ENCODE data around the gene INO80.

The INO80 gene

DNA sequence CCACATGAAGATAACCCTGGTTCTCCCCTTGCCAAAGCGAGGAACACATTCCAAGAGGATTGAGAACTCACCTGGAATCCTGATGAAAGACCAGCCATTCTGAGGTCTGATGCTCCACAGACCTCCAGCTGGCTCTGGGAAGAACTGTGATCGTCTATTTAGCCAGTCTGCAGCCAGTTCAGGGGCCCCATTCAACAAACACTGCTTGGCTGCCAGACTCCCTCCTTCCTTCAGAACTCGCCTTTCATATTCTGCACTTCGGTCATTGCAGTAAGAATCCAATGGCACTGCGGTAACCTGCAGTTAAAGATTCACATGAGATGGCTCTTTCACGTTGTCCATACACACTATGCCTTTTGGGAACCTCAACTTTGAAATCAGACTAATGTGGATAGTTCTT lies 95.3 kb downstream of the INO80 start:
- no peak overlapping the region for H3K4me3 ChIP-seq (ENCODE audit: low read depth, low read length)
- DNase-seq (ENCODE audit: low read depth): no peak
- TF ChIP-seq, protein P1, sequence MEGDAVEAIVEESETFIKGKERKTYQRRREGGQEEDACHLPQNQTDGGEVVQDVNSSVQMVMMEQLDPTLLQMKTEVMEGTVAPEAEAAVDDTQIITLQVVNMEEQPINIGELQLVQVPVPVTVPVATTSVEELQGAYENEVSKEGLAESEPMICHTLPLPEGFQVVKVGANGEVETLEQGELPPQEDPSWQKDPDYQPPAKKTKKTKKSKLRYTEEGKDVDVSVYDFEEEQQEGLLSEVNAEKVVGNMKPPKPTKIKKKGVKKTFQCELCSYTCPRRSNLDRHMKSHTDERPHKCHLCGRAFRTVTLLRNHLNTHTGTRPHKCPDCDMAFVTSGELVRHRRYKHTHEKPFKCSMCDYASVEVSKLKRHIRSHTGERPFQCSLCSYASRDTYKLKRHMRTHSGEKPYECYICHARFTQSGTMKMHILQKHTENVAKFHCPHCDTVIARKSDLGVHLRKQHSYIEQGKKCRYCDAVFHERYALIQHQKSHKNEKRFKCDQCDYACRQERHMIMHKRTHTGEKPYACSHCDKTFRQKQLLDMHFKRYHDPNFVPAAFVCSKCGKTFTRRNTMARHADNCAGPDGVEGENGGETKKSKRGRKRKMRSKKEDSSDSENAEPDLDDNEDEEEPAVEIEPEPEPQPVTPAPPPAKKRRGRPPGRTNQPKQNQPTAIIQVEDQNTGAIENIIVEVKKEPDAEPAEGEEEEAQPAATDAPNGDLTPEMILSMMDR (conservative IDR thresholded peaks at IDR 0.05; ENCODE audit: low read depth, low read length): no peak

DNA sequence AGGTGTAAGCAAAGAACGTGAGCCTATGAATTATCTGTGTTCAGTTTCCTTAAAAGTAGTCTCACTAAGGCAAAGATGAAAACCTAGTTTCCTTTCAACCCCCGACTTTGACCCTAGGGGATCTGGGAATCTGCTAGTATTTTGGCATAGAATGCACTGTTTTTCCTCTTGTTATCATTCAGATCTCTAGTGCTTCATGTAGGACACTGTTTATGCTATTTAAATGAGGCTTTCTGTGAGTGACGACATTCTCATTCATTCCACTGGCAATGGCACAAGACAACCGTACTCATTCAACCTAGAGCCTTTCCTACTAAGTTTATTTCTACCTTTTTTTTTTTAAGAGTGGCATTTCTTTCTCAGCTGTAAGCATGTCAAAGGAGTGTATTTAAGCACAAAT lies 95.8 kb downstream of the INO80 start:
- no peak overlapping the region for H3K4me3 ChIP-seq (ENCODE audit: low read depth, low read length)
- no peak for DNase-seq (ENCODE audit: low read depth)
- TF ChIP-seq, protein P1 (conservative IDR thresholded peaks at IDR 0.05; ENCODE audit: low read depth, low read length): no peak

DNA sequence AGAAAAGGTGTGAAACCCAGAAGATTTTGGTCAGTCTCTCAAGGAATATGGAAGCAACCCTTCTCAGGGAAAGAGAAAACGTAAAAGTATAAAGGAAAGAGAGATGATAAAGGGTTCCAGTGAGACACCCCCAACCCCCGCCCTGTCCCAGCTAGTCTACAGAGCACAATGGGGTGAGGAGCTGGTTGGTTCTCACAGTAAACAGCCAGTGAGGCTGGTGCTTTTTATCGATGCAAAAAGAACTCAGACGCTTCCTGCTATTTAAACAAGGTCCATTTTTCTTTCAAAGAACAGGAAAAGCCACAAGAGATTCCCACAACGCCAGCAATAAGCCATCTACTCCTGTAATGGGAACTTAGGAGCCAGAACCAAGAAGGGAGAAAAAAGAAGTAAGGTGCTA lies 96.9 kb downstream of the INO80 start:
- DNase-seq (ENCODE audit: low read depth): no peak
- TF ChIP-seq, protein P1 (conservative IDR thresholded peaks at IDR 0.05; ENCODE audit: low read depth, low read length): no peak

DNA sequence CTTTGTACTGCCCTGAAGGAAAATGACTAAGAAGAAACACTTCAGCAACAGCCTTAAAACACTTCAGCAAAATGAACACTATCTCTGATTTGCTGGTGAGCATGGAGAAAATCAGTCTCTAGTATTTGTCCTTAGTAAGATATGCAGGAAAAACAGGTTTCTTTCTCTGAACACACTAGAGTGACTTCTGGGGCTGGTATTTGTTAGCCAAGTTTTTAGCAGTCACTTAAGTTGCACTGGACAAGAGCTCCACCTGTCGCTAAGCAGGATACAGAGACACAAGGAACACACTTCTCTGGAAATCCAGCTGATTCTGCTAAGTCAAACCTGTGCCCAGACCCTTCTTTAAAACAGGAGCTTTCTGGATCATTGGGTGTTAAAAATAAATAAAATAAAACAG lies 97.5 kb downstream of the INO80 start:
- DNase-seq (ENCODE audit: low read depth): peak; percentile 44
- TF ChIP-seq, protein P1 (conservative IDR thresholded peaks at IDR 0.05; ENCODE audit: low read depth, low read length): peak; percentile 26
- H3K4me3 ChIP-seq (ENCODE audit: low read depth, low read length): no peak overlapping the region

More for the DNA sequence above, 96.9 kb downstream of the INO80 start:
- no peak overlapping the region for H3K4me3 ChIP-seq (ENCODE audit: low read depth, low read length)

DNA sequence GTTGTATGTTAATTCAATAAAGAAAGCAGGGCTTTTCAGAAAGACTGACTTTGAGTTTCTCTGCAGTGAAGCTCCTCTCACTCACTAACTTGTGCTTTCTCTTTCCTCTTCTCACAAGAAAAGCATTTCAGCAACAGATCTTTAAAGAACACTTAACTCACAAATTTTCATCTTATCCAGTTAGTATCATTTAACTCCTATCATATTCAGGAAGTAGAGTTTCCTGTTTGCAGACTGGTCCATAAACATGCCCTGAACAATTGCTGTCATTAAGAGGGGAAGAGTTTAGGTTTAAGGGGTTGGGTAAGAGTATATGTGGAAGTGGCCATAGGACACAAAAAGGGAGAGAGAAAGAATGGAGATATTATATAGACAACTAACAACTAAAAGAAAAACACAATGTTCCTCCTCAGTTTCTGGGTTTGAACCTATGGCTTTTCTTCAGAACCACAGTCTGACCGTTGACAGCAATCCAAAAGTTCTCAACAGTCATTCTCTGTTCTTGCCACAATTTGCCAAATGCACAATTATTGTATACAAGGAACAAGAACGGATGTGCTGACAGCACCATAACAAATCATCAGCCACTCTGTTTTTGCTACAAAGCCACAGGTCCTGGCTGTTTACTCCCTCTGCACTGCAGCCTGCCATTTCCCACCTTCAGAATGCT lies 98.9 kb downstream of the INO80 start:
- DNase-seq (ENCODE audit: low read depth): peak; percentile 61
- no peak overlapping the region for H3K4me3 ChIP-seq (ENCODE audit: low read depth, low read length)
- TF ChIP-seq, protein P1 (conservative IDR thresholded peaks at IDR 0.05; ENCODE audit: low read depth, low read length): no peak

DNA sequence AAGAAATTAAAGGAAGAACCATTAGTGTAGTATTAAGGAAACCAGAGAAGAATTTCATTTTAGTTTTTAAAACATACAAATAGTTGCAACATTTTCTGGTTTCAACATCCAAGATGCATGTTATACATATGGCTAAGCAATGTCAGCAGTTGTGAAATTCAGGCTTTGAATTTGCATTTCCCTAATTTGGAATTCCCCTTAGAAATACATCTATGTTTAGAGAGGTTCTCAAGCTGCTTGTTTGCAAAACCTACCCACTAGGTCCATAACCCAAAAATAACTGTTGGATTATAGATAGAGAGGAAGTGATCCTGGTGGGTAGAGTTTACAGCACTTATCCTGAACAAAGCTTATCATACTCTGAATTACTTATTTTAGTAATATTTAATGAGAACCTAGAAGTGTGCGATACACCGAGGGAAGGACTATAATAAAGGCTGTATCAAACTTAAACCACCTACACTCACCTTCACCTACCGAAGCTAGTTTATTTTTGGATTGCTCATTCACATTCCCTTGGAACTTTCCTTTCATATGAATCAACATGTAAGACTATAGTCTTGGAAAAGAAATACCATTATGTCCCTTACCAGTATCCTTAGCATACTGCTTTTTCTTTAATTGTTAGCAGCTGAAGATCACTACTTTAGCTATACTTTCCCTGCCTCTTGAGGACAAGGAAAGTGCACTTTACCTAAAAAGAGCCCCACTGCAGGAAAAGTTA lies 102.2 kb downstream of the INO80 start:
- no peak overlapping the region for H3K4me3 ChIP-seq (ENCODE audit: low read depth, low read length)
- DNase-seq (ENCODE audit: low read depth): peak; percentile 75
- TF ChIP-seq, protein P1 (conservative IDR thresholded peaks at IDR 0.05; ENCODE audit: low read depth, low read length): no peak

Data from choroid plexus epithelial cell (primary cell).